ENCODE data around the gene UGT1A8. TPM values are rescaled to one million over a fixed set of nuclear protein-coding genes. Genes with fewer than 3 reads are reported as not detected.
"Not testable (repeated sequence)": the region's sequence is repeated elsewhere in the genome, so short reads cannot be mapped to it uniquely, and the experiment has no call there.

The UGT1A8 gene
- total and polyA plus RNA-seq, 9 of the 15 experiments (the other 6 are each of a cell fraction or from before 2014, with no cell fraction given): 0.04 TPM; not detected in 8

DNA sequence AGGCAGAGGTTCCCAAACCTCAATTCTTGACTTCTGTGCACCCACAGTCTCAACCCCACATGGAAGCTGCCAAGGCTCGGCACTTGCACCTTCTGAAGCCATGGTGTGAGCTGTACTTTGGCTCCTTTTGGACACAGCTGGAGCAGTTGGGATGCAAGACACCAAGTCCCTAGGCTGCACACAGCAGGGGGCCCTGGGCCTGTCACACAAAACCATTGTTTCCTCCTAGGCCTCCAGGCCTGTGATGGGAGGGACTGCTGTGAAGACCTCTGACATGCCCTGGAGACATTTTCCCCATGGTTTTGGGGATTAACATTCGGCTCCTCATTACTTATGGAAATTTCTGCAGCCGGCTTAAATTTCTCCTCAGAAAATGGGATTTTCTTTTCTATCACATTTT, 28.6 kb downstream of the UGT1A8 start:
- intact Hi-C loops (cut with micrococcal nuclease); CTCF ChIA-PET (ENCODE audit: low intra/inter-chr PET ratio); in situ Hi-C loops (cut with MboI): not testable (repeated sequence)

GRCh38 chr2:233650981-233651380, 33.5 kb downstream of the UGT1A8 start:
- intact Hi-C loops (cut with micrococcal nuclease): no loop called here

More for the DNA sequence above, 28.6 kb downstream of the UGT1A8 start:
- H3K9me3 ChIP-seq (replicated peaks; ENCODE audit: control insufficient read depth, insufficient read depth, low read depth, low read length); H3K4me1 ChIP-seq (replicated peaks in 1 of 2; ENCODE audit: control insufficient read depth in 2 of 2, insufficient read depth in 2 of 2, low read length in 2 of 2); H2AFZ ChIP-seq (ENCODE audit: low read depth, low read length); ATAC-seq; H3K4me2 ChIP-seq (ENCODE audit: insufficient read depth, low read length); H3K9ac ChIP-seq (ENCODE audit: insufficient read depth in 1 of 2, low read depth in 2 of 2, low read length in 2 of 2); H3K27me3 ChIP-seq (ENCODE audit: control insufficient read depth in 2 of 2, insufficient read depth in 2 of 2, low read length in 2 of 2); POLR2A ChIA-PET; H4K20me1 ChIP-seq (replicated peaks; ENCODE audit: control insufficient read depth, insufficient read depth, low read length); H3K4me3 ChIP-seq; BruUV-seq (replicated peaks); H3K9me1 ChIP-seq (ENCODE audit: control insufficient read depth, insufficient read depth, low read length); H3K36me3 ChIP-seq (ENCODE audit: control insufficient read depth, insufficient read depth, low read length); FAIRE-seq; H3K27ac ChIP-seq (ENCODE audit: extremely low read depth, low read depth, low read length); H3K79me2 ChIP-seq (ENCODE audit: control insufficient read depth, insufficient read depth, low read length); DNase-seq (ENCODE audit: extremely low read depth in 1 of 4, low spot score in 3 of 4): not testable (repeated sequence)
- 0% methylated on average over 1 of the region's 3 CpGs for WGBS (ENCODE audit: insufficient coverage, low coverage, missing lambda C conversion rate)
- peak; percentile 61 for TF ChIP-seq ZFP36 (IDR thresholded peaks at IDR 0.05; ENCODE audit: low read depth, low read length, partially characterized antibody)

More at GRCh38 chr2:233650981-233651380, 33.5 kb downstream of the UGT1A8 start:
- in situ Hi-C loops (cut with MboI): no loop called here
- Histone ChIP-seq H3K4me3 (no peak overlapping the region), H3K79me2 (ENCODE audit: control insufficient read depth, insufficient read depth, low read length) (no peaks in the 10 kb centered on the region), H3K9me3 (replicated peaks; ENCODE audit: control insufficient read depth, insufficient read depth, low read depth, low read length) (no peaks in the 10 kb centered on the region), H3K27me3 (ENCODE audit: control insufficient read depth in 2 of 2, insufficient read depth in 2 of 2, low read length in 2 of 2) (no peaks in the 10 kb centered on the region), H4K20me1 (replicated peaks; ENCODE audit: control insufficient read depth, insufficient read depth, low read length) (no peaks in the 10 kb centered on the region), H3K36me3 (ENCODE audit: control insufficient read depth, insufficient read depth, low read length) (no peaks in the 10 kb centered on the region), H3K4me1 (replicated peaks in 1 of 2; ENCODE audit: control insufficient read depth in 2 of 2, insufficient read depth in 2 of 2, low read length in 2 of 2) (no peaks in the 10 kb centered on the region), H3K27ac (ENCODE audit: extremely low read depth, low read depth, low read length) (no peak overlapping the region), H3K9me1 (ENCODE audit: control insufficient read depth, insufficient read depth, low read length) (no peaks in the 10 kb centered on the region), H2AFZ (ENCODE audit: low read depth, low read length) (no peak overlapping the region), H3K9ac (ENCODE audit: insufficient read depth in 1 of 2, low read depth in 2 of 2, low read length in 2 of 2) (no peak overlapping the region), H3K4me2 (ENCODE audit: insufficient read depth, low read length) (no peak overlapping the region)
- POLR2A ChIA-PET: no interaction called here
- no peak for TF ChIP-seq DNMT1 (IDR thresholded peaks at IDR 0.05)
- TF ChIP-seq NR4A1 (CRISPR knock-in tag; IDR thresholded peaks at IDR 0.05): no peak
- no peak for TF ChIP-seq NR4A1 (tag; IDR thresholded peaks at IDR 0.05)
- TF ChIP-seq ZNF274 (IDR thresholded peaks at IDR 0.05; ENCODE audit: borderline replicate concordance, low read depth, low read length): no peak
- no peak for TF ChIP-seq CREB1 (IDR thresholded peaks at IDR 0.05)
- TF ChIP-seq CREB1 (CRISPR knock-in tag; IDR thresholded peaks at IDR 0.05): no peak
- TF ChIP-seq NFRKB (IDR thresholded peaks at IDR 0.05; ENCODE audit: low read depth): no peak
- TF ChIP-seq, protein P1, sequence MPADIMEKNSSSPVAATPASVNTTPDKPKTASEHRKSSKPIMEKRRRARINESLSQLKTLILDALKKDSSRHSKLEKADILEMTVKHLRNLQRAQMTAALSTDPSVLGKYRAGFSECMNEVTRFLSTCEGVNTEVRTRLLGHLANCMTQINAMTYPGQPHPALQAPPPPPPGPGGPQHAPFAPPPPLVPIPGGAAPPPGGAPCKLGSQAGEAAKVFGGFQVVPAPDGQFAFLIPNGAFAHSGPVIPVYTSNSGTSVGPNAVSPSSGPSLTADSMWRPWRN (IDR thresholded peaks at IDR 0.05; ENCODE audit: low read depth): no peak
- DNase-seq (ENCODE audit: extremely low read depth in 1 of 4, low spot score in 3 of 4) (no peak), ATAC-seq (no peak), FAIRE-seq (no peak)
- CTCF ChIA-PET (ENCODE audit: low intra/inter-chr PET ratio): no interaction called here
- whole genome bisulfite sequencing (ENCODE audit: insufficient coverage, low coverage, missing lambda C conversion rate): 0% methylated on average over 4 of the region's 4 CpGs
- BruUV-seq (replicated peaks): no TSS peak
